Stimulated activated naive B cell treated with anti-CD40 and anti-IgM and Interleukin-4, amounts not matched to agents 10 μg/mL and 1 μg/mL and 100 μg/mL, for 72 hours (primary cell): ENCODE data around the gene HNF1B.

Experiments
- ATAC-seq, 2 donors: fragments of 150-1000 bp; cut with Tn5 transposase; replicated peaks; 2 replicates each; pipeline ENCODE4 v1.10.0; 2021; ENCODE audit warnings: moderate library complexity in 1 of 2
- DNase-seq: peaks from one replicate; pipeline ENCODE4 v3.0.0; 2021
- H3K27ac Mint-ChIP-seq: one replicate; pipeline ENCODE4 v1.8.0; 2022; ENCODE audit warnings: mild to moderate bottlenecking, mixed read lengths
- H3K27me3 Mint-ChIP-seq, 2 donors: one replicate each; pipeline ENCODE4 v1.8.0; 2022; ENCODE audit warnings: mixed read lengths in 2 of 2
- H3K36me3 Mint-ChIP-seq, 2 donors: one replicate each; pipeline ENCODE4 v1.8.0; 2022; ENCODE audit warnings: mixed read lengths in 2 of 2, mild to moderate bottlenecking in 1 of 2
- H3K4me1 Mint-ChIP-seq, 2 donors: one replicate each; pipeline ENCODE4 v1.8.0; 2022; ENCODE audit warnings: mixed read lengths in 2 of 2, mild to moderate bottlenecking in 1 of 2
- H3K4me3 Mint-ChIP-seq, 2 donors: one replicate each; pipeline ENCODE4 v1.8.0; 2022; ENCODE audit warnings: mild to moderate bottlenecking in 2 of 2, mixed read lengths in 2 of 2, moderate library complexity in 1 of 2
- H3K9me3 Mint-ChIP-seq, 2 donors: one replicate each; pipeline ENCODE4 v1.8.0; 2022; ENCODE audit warnings: mixed read lengths in 2 of 2, mild to moderate bottlenecking in 1 of 2

HNF1B gene

DNA sequence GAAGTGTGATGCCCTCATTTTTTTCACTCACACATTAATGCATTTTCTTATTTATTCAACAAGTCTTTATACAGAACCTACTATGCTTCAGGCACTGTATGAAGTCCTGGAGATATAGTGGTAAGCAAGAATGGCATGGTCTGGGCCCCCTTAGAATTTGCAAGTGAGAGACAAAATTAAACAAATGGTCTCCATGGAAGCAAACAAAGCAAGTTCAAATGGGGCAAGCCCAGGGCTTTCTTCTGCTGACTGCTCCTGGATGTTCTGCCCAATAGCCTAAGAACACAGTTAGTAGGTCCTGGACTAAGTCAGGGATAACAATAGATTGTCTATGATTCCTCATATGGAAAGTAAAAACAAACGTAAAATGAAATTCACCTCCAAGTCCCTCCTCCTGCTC, 70.3 kb downstream of the HNF1B start:
- Mint-ChIP-seq H3K9me3 (peaks cover 2 to 3% of the 10 kb centered on the region in 2 donors), H3K36me3 (peaks cover 2 to 4% of the 10 kb centered on the region in 2 donors), H3K27ac (no peak overlapping the region), H3K4me1 (peaks cover 2 to 8% of the 10 kb centered on the region in 2 donors), H3K27me3 (peaks cover 26 to 32% of the 10 kb centered on the region in 2 donors), H3K4me3 (no peak overlapping the region)
- ATAC-seq (no peak), DNase-seq (no peak)

DNA sequence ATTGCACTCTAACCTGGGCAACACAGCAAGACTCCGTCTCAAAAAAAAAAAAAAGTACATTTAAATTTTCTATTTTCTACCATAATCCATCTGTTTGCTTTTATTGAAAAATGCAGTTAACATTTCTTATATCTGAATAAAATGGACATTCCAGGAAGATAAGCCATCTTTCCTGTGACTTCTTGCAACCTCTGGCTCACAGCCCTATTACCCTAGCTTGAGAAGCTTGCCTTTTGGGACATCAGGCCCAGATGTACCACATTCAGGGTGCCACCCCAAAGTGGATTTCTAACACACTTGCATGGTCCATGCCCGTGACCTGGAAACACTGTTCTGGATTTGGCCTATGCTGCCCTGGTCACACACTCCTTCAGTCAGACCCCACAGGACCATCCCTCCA, 71.5 kb downstream of the HNF1B start:
- DNase-seq (no peak), ATAC-seq (no peak)
- Mint-ChIP-seq H3K9me3 (peaks cover under 1 to 1% of the 10 kb centered on the region in 2 donors), H3K4me1 (peaks cover 2 to 8% of the 10 kb centered on the region in 2 donors), H3K36me3 (peaks cover under 1 to 1% of the 10 kb centered on the region in 2 donors), H3K4me3 (no peak overlapping the region), H3K27me3 (peaks cover 22 to 27% of the 10 kb centered on the region in 2 donors), H3K27ac (no peak overlapping the region)

DNA sequence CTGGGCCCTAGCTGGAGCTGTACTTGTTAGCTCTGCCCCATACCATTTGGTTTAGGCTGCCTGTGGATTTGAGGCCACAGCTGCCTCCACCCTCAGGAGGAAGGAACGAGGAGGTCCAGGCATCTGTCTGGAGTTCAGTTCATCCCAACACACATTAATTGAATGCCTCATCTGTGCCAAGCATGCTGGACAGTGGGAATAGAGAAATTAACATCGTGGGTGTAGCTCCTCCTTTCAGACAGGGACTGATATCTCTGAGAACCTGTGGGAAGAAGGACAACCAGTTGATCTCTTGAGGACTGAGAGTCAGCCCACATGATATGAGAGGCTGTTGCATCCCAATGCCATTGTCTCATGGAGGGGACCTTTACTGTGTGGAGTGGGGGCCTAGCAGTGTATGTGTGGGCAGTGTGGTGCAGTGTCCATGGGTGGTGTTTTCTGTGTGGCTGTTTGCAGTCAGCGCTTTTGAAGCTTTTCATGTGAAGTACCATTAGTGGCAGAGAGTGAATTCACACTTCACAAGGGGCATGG, 72.2 kb downstream of the HNF1B start:
- Mint-ChIP-seq H3K27ac (no peak overlapping the region), H3K36me3 (no peaks in the 10 kb centered on the region), H3K4me1 (peaks cover 2 to 8% of the 10 kb centered on the region in 2 donors), H3K9me3 (no peaks in the 10 kb centered on the region), H3K4me3 (no peak overlapping the region), H3K27me3 (peaks cover 20 to 21% of the 10 kb centered on the region in 2 donors)
- DNase-seq (no peak), ATAC-seq (no peak)

DNA sequence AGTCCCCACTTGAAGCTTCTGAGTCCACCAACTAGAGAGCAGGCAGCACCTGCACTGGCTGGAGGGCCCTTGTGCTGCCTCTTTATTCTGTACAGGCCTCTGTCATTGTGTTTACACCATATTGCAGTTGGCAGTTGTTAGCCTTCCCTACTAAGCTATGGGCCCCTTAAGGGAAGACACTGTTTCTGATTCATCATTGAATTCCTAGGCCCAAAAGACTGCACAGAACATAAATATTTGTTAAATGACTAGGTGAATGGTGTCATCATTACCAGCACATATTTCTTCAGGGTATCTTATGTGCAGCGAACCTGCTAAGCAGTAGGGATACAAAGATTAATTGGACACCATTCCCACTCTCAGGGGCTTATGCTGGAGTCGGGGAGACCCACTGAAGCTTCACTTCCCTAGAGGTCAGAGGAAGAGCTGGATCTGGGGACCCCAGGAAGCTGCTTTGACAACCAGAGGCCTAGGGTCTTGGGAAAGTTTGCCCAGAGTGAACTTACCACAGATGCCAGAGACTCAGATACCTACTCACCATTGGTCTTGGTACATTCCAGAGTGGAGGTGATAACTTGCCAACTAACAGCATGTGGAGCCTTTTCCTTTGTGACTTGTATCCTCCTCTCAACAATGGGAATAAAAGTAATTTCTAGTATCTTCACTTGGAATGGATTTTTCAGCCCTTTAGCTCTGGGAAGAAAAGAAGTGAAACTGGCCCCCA, 72.9 kb downstream of the HNF1B start:
- no peaks in the 10 kb centered on the region for H3K9me3 Mint-ChIP-seq
- H3K27ac Mint-ChIP-seq, result no peak overlapping the region
- H3K36me3 Mint-ChIP-seq, result no peaks in the 10 kb centered on the region
- no peak for ATAC-seq
- H3K27me3 Mint-ChIP-seq, result peaks cover 18 to 19% of the 10 kb centered on the region in 2 donors
- no peak for DNase-seq
- H3K4me3 Mint-ChIP-seq, result no peak overlapping the region
- H3K4me1 Mint-ChIP-seq, result peaks cover 2 to 8% of the 10 kb centered on the region in 2 donors

DNA sequence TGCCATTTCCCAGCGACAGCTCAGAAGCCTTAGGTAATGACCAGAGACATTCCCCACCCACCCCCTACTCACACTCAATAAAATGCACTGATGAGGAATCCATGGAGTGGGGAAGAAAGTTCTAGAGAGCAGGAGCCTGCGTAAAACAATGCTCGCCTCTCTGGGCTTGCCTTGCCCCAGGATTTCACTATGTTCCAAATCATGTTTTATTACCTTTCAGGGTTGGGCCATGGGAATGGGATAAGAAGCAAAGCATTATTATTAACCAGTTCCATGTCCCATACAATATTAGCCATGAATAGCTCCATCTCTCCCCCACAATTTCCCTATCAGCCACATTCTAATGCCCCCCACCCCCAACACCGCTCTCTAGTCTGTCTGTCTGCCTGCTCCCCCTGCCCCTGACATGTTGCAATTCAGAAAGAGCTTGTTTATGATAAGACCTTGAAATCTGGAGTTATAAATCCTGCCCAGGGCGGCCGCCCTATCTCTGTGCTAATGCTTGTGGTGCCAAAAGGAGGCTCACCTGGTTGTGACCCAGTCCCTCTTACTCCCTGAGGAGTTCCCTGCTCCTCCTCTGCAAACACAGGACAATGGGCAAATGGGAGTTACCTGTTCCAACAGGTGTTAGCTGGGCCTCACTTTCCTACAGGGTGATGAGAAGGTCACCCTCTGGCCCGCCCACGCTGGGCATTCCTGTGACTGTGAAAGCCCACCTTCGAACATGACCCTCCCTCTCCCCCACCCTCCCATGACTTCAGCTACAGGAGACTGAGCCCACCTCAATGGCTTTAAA, 73.6 kb downstream of the HNF1B start:
- Mint-ChIP-seq H3K36me3 (no peaks in the 10 kb centered on the region), H3K27ac (peak overlapping the region; percentile 26), H3K4me3 (no peak overlapping the region), H3K9me3 (no peaks in the 10 kb centered on the region), H3K4me1 (peaks cover 0 to under 1% of the 10 kb centered on the region in 2 donors), H3K27me3 (peaks cover 10 to 12% of the 10 kb centered on the region in 2 donors)
- DNase-seq, result no peak
- ATAC-seq, result no peak

DNA sequence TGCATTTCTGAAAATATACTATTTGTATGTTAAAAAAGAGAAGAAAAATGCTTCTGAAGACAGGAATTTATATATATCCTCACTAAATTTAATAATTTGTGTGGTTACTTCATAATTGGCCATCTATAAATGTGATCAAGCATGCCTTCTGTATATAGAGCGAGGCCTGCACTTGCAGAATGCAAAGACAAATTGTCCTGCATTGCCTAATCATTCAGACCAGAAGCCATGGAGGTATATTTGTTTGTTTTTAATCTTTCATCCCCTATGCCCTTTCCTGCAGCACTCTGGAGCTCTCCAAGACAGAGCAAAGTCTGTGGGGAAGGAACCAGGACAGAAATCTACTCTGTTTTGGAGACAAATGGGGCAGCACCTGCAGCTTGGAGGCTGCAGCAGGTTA, 77.8 kb downstream of the HNF1B start:
- no peaks in the 10 kb centered on the region for H3K36me3 Mint-ChIP-seq
- H3K27ac Mint-ChIP-seq, result no peak overlapping the region

DNA sequence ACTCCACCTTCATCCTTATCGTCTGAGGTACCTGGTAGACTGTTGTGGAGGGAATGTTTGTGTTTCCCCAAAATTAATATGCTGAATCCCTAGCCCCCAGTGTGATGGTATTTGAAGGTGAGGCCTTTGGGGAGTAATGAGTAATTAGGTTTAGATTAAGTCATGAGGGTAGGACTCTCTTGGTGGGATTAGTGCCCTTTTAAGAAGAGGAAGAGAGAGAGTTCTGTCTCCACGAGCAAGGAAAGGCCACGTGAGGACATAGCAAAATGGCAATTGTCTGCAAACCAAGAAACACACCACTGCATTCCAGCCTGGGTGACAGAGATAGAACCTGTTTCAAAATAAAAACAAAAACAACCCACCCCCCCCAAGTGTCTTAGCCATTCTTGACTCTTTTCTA, 80.6 kb downstream of the HNF1B start:
- DNase-seq, result no peak
- peaks cover 0 to 4% of the 10 kb centered on the region in 2 donors for H3K9me3 Mint-ChIP-seq
- H3K27me3 Mint-ChIP-seq, result peaks cover 5 to 17% of the 10 kb centered on the region in 2 donors
- H3K4me1 Mint-ChIP-seq, result peaks cover 0 to 3% of the 10 kb centered on the region in 2 donors
- H3K4me3 Mint-ChIP-seq, result no peak overlapping the region
- peak; percentile 63 to 68 for ATAC-seq
- H3K36me3 Mint-ChIP-seq, result no peaks in the 10 kb centered on the region
- H3K27ac Mint-ChIP-seq, result no peak overlapping the region

More for the DNA sequence above, 77.8 kb downstream of the HNF1B start:
- peaks cover 0 to 4% of the 10 kb centered on the region in 2 donors for H3K9me3 Mint-ChIP-seq
- DNase-seq (no peak), ATAC-seq (no peak)
- peaks cover 0 to 8% of the 10 kb centered on the region in 2 donors for H3K27me3 Mint-ChIP-seq
- H3K4me3 Mint-ChIP-seq, result no peak overlapping the region
- peaks cover 0 to 3% of the 10 kb centered on the region in 2 donors for H3K4me1 Mint-ChIP-seq

DNA sequence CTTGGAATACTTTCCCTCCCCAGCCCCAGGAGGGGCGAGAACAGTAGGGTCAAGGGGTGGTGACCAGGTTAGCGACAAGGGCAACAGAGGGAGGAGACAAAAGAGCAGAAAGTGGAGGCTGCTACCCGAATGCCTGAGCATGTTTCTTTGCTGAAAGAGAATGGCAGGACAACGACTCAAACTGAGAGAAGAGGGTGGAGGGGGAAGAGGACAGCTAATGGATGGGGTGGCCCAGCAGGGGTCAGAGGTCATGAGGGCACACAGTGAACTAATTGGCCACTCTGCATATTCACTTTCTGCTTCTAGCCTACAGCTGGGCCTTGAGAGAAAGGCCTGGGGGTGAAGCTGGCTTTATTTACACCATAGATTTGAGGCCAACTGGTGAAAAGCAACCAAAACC, 82.5 kb downstream of the HNF1B start:
- Mint-ChIP-seq H3K27ac (no peak overlapping the region), H3K4me3 (no peak overlapping the region), H3K36me3 (no peaks in the 10 kb centered on the region), H3K4me1 (peaks cover 0 to 3% of the 10 kb centered on the region in 2 donors), H3K27me3 (peaks cover 5 to 19% of the 10 kb centered on the region in 2 donors), H3K9me3 (peaks cover 0 to 4% of the 10 kb centered on the region in 2 donors)
- DNase-seq, result no peak
- no peak for ATAC-seq

DNA sequence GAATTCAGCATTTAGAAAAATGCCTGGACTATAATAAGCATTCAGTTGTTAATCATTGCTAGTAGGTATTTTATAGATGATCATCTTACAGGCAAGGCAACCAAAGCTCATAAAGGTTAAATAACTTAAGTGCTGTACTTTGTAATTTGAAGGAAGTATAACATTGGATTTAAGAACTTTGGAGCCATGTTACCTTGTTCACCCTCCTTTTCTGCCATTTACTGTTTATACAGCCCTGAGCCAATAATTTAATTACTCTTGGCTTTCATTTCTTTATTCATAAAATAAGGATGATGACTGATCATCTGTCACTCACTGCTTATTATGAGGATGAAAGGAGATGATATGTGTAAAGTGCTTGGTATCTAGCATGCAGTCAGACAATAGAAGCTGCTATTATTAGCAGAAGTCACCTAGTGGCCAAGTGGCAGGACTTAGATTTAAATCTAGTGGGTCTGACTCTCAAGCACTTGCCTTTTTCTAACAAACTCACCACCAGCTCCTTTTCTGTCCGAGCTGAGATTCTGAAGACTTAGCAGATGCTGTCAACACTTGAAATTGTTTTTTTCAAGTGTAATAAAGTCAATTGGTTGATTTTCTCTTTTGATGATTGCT, 83.4 kb downstream of the HNF1B start:
- Mint-ChIP-seq H3K27ac (no peak overlapping the region), H3K4me1 (peaks cover 0 to 3% of the 10 kb centered on the region in 2 donors), H3K36me3 (no peaks in the 10 kb centered on the region), H3K27me3 (peaks cover 5 to 21% of the 10 kb centered on the region in 2 donors), H3K4me3 (no peak overlapping the region), H3K9me3 (peaks cover 0 to 4% of the 10 kb centered on the region in 2 donors)
- DNase-seq (no peak), ATAC-seq (no peak)

DNA sequence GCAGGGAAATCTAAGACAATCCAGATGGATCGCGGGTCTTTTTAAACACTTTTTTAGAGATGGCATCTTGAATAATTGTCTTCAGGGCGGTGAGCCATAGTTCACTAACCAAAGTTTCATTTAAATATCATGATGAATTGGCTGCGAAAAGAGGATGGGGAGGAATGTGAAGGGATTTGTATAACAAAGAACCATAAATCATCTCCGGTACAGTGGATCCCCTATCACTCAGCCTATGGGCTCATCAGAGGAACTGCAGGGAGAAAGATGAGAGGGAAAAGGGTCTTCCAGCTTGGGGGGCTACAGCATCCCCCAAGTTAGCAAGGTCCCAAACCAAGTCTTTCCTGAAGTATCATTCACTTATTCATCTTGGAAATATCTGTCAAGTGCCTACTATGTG, 84.9 kb downstream of the HNF1B start:
- Mint-ChIP-seq H3K36me3 (no peaks in the 10 kb centered on the region), H3K4me1 (peaks cover 0 to 3% of the 10 kb centered on the region in 2 donors), H3K9me3 (peaks cover 0 to 4% of the 10 kb centered on the region in 2 donors), H3K27me3 (peaks cover 5 to 21% of the 10 kb centered on the region in 2 donors), H3K4me3 (no peak overlapping the region), H3K27ac (no peak overlapping the region)
- DNase-seq (no peak), ATAC-seq (no peak)

DNA sequence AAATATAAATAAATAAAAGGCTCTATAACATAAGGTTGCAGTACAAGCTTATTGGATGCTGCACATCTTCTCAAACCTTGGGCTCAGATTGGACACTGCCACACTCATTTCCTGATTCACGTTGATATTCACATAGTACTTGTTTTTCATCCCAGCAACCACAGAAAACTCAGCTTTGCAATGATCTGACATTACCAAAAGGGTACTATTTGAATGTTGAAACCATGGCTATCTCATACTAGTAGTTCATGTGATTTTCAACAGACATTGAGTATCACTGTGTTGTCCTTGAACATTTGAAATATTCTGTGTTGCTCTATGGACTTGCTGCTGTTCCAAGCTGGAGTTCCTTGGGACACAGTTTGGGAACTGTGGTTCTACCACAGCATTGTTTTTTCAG, 87.7 kb downstream of the HNF1B start:
- ATAC-seq (peak in 1 of 2 donors; percentile 39), DNase-seq (no peak)
- no peak overlapping the region for H3K4me3 Mint-ChIP-seq
- H3K4me1 Mint-ChIP-seq, result peaks cover 0 to under 1% of the 10 kb centered on the region in 2 donors
- H3K36me3 Mint-ChIP-seq, result no peaks in the 10 kb centered on the region
- H3K27ac Mint-ChIP-seq, result no peak overlapping the region
- H3K9me3 Mint-ChIP-seq, result no peaks in the 10 kb centered on the region
- H3K27me3 Mint-ChIP-seq, result peaks cover 14 to 19% of the 10 kb centered on the region in 2 donors

DNA sequence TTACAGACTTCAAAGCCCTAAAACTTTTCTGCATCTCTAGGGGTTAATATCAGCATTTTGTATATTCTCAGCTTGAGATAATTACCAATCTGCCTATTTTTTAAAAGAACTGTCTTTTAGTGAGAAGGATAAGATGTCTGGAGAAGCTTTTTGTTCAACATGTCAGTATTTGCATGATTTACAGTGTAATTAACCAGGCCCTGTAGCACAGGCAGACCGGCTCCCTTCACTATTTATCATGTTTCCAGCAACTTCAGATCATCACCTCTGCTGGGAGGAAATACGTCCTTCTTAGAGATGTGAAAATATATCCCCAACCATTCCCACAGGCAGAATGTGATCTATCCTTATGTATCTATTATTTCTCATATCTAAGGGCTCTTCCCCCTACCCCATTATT, 93.0 kb downstream of the HNF1B start:
- Mint-ChIP-seq H3K4me3 (no peak overlapping the region), H3K9me3 (no peaks in the 10 kb centered on the region), H3K36me3 (no peaks in the 10 kb centered on the region), H3K27me3 (peaks cover 24 to 45% of the 10 kb centered on the region in 2 donors), H3K27ac (no peak overlapping the region), H3K4me1 (no peaks in the 10 kb centered on the region)
- DNase-seq (no peak), ATAC-seq (no peak)

DNA sequence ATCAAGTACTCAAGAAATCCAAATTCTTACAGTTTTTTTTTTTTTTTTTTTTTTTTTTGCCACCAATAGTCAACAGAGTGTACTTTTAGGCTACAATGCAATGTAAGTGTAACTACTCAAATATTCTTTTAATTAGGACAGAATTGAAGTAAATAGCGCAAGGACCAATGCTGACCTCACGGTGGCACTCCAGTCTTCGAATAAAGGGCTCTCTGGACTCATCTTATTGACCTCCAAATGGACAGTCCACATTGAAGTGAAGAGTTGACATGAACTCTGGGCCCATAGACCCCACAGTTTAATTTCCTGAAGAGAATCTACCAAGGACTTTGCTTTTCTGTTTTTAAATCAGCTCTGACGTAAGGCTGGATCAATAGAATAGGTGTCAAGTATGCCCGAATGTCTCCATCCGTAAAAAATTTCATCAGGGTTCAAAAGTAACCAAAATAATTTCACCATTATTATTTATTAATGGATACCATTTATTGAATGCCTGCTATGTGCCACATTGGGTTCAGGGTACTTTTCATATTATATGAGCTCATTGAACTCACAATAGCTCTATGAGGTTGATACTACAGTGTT, 94.3 kb downstream of the HNF1B start:
- Mint-ChIP-seq H3K27me3 (peaks cover 32 to 54% of the 10 kb centered on the region in 2 donors), H3K9me3 (no peaks in the 10 kb centered on the region), H3K36me3 (no peaks in the 10 kb centered on the region), H3K4me1 (no peaks in the 10 kb centered on the region), H3K27ac (no peak overlapping the region), H3K4me3 (no peak overlapping the region)
- DNase-seq (no peak), ATAC-seq (no peak)

DNA sequence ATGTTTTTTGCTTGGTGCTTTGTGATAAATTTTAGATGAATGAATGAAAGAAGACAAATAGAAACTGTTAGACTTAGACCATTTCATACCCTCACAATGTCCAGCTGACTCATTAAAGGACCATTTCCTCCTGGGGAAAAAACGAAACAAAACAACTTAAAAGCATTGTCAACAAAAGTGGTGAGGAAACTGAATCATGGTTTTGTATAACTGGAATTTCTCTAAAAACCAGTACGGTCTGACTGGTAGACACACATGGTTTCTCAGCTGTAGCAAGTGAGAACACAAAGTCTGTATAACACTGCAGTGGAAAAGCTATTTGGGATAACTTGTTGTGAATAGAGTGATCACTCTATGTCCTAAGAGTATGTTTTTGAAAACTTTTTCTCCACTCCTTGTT, 96.3 kb downstream of the HNF1B start:
- Mint-ChIP-seq H3K4me1 (peaks cover 3 to 5% of the 10 kb centered on the region in 2 donors), H3K36me3 (no peaks in the 10 kb centered on the region), H3K9me3 (no peaks in the 10 kb centered on the region), H3K4me3 (no peak overlapping the region), H3K27ac (no peak overlapping the region), H3K27me3 (peaks cover 40 to 65% of the 10 kb centered on the region in 2 donors)
- no peak for ATAC-seq
- no peak for DNase-seq
